Endothelial cell of umbilical vein (primary cell): Measurements from ENCODE around the gene SLC34A1. TPM values are rescaled to one million over a fixed set of nuclear protein-coding genes. Genes with fewer than 3 reads are reported as not detected.

ENCODE experiments used
- BruUV-seq: library from RNA; stranded (reverse); fragments of 400-500 nt; replicated peaks from 2 replicates; lab custom pipeline; 2021; lab: Mats Ljungman, UMichigan
- CTCF ChIA-PET: fragments of 300-600, 350-600 bp; sonication (Branson Sonifier 250); formaldehyde crosslinking; loops from one replicate; lab custom pipeline; 2021; ENCODE audit warnings: antibody characterized with exemption, inconsistent platforms; lab: Charles Lee
- POLR2A ChIA-PET: fragments of 300-600, 350-600 bp; sonication (Branson Sonifier 250); formaldehyde crosslinking; loops from one replicate; lab custom pipeline; 2021; ENCODE audit warnings: antibody characterized with exemption, inconsistent platforms; lab: Charles Lee
- DNase-seq: peaks from one replicate; pipeline ENCODE4 v3.0.0-alpha.2; 2011; ENCODE audit warnings: low read depth, low spot score
- FAIRE-seq: peaks from 2 replicates; lab custom pipeline; 2011; peaks lifted over from hg19 to GRCh38; lab: Jason Lieb, UNC
- H2AFZ ChIP-seq: 2 replicates; pipeline ENCODE4 v1.6.0; 2012; ENCODE audit warnings: low read depth, low read length, control low read depth, inconsistent platforms
- H3K27ac ChIP-seq: 2 replicates; pipeline ENCODE4 v1.5.1; 2011; ENCODE audit warnings: low read depth, mild to moderate bottlenecking, control low read depth, low read length, moderate library complexity; ENCODE audit not compliant: insufficient read depth
- H3K27me3 ChIP-seq, 2 experiments: 2 replicates each; pipeline versions ENCODE4 v1.6.0 to v1.6.1; 2011; ENCODE audit warnings: low read length in 2 of 2, mixed read lengths in 1 of 2; ENCODE audit not compliant: control insufficient read depth in 2 of 2, insufficient read depth in 2 of 2
- H3K36me3 ChIP-seq, 2 experiments: 2 replicates in 1 of 2; 3 replicates in 1 of 2; pipeline ENCODE4 v1.5.1; 2011; ENCODE audit warnings: low read length in 2 of 2, mild to moderate bottlenecking in 1 of 2, moderate library complexity in 1 of 2; ENCODE audit not compliant: control insufficient read depth in 2 of 2, insufficient read depth in 2 of 2; ENCODE audit errors: extremely low read depth in 1 of 2
- H3K4me1 ChIP-seq: 3 replicates; pipeline ENCODE4 v1.5.1; 2011; ENCODE audit warnings: mild to moderate bottlenecking, low read length; ENCODE audit not compliant: control insufficient read depth, insufficient read depth; ENCODE audit errors: extremely low read depth
- H3K4me2 ChIP-seq: 2 replicates; pipeline ENCODE4 v1.6.1; 2011; ENCODE audit warnings: low read length, control low read depth, mixed read lengths; ENCODE audit not compliant: insufficient read depth
- H3K4me3 ChIP-seq, 3 experiments: fragments of 200-600 bp in 1 of 3; sonication (generic), shearing (Covaris generic) in 1 of 3; replicated peaks in 1 of 3; 2 replicates each; pipeline ENCODE4 v1.5.1; 2011 to 2016; ENCODE audit warnings: control low read depth in 3 of 3, low read length in 3 of 3, mild to moderate bottlenecking in 2 of 3, inconsistent platforms in 1 of 3, low read depth in 1 of 3, moderate library complexity in 1 of 3; ENCODE audit not compliant: insufficient read depth in 1 of 3
- H3K79me2 ChIP-seq: 2 replicates; pipeline ENCODE4 v1.6.0; 2012; ENCODE audit warnings: low read length, inconsistent platforms; ENCODE audit not compliant: control insufficient read depth, insufficient read depth
- H3K9ac ChIP-seq: replicated peaks from 2 replicates; pipeline ENCODE3; 2011; ENCODE audit warnings: low read length, control low read depth; ENCODE audit not compliant: insufficient read depth; ENCODE audit errors: extremely low read depth
- H3K9me1 ChIP-seq: replicated peaks from 3 replicates; pipeline ENCODE4 v1.6.0; 2011; ENCODE audit warnings: mild to moderate bottlenecking, low read length; ENCODE audit not compliant: control insufficient read depth, insufficient read depth; ENCODE audit errors: extremely low read depth
- H3K9me3 ChIP-seq: replicated peaks from 2 replicates; pipeline ENCODE4 v1.5.1; 2012; ENCODE audit warnings: low read length, inconsistent platforms; ENCODE audit not compliant: control insufficient read depth, insufficient read depth
- H4K20me1 ChIP-seq: replicated peaks from 2 replicates; pipeline ENCODE3; 2011; ENCODE audit warnings: mild to moderate bottlenecking, low read length; ENCODE audit not compliant: control insufficient read depth, insufficient read depth; ENCODE audit errors: extremely low read depth
- CTCF ChIP-seq, 2 donors: IDR thresholded peaks; 1 replicate in 1 of 2; 2 replicates in 1 of 2; pipeline ENCODE4 v1.5.1; 2011; ENCODE audit warnings: low read length in 2 of 2, mild to moderate bottlenecking in 2 of 2, moderate library complexity in 2 of 2, control low read depth in 1 of 2, inconsistent platforms in 1 of 2, low read depth in 1 of 2; ENCODE audit not compliant: insufficient read depth in 1 of 2; ENCODE audit errors: extremely low read depth in 1 of 2
- EZH2 ChIP-seq: IDR thresholded peaks from 2 replicates; pipeline ENCODE4 v1.6.1; 2012; ENCODE audit warnings: borderline replicate concordance, low read depth, mild to moderate bottlenecking, moderate library complexity, low read length, inconsistent platforms; ENCODE audit not compliant: severe bottlenecking
- FOS ChIP-seq: IDR thresholded peaks from 2 replicates; pipeline ENCODE4 v1.6.1; 2011; ENCODE audit warnings: mild to moderate bottlenecking, low read length, moderate library complexity, borderline replicate concordance; ENCODE audit not compliant: insufficient read depth
- GATA2 ChIP-seq: IDR thresholded peaks from 2 replicates; pipeline ENCODE4 v1.7.0; 2011; ENCODE audit warnings: low read depth, mild to moderate bottlenecking, moderate library complexity, mixed read lengths, low read length; ENCODE audit not compliant: insufficient read length, insufficient read depth
- JUN ChIP-seq: IDR thresholded peaks from 2 replicates; pipeline ENCODE4 v1.6.1; 2011; ENCODE audit warnings: borderline replicate concordance, low read depth; ENCODE audit not compliant: insufficient read length, insufficient read depth
- MAX ChIP-seq: IDR thresholded peaks from 2 replicates; pipeline ENCODE4 v1.6.1; 2011; ENCODE audit not compliant: insufficient read depth, insufficient read length
- MYC ChIP-seq: IDR thresholded peaks from one replicate; pipeline ENCODE4 v1.6.1; 2011; ENCODE audit warnings: mild to moderate bottlenecking, low read depth, low read length
- POLR2A ChIP-seq: IDR thresholded peaks from 2 replicates; pipeline ENCODE4 v1.6.1; 2012; ENCODE audit warnings: low read depth, mild to moderate bottlenecking, control low read depth, low read length
- POLR2AphosphoS5 ChIP-seq: IDR thresholded peaks from 2 replicates; pipeline ENCODE4 v1.6.1; 2012; ENCODE audit warnings: low read depth, mild to moderate bottlenecking, control low read depth, low read length, moderate library complexity; ENCODE audit not compliant: insufficient read depth
- dilution Hi-C: fragments of 300-500 bp; cut with MboI; formaldehyde crosslinking; loops from one replicate; pipeline ENCODE4 v1.15.0; 2019; ENCODE audit warnings: low sequenced_read_pairs; ENCODE audit not compliant: extremely low pct_ligation_motif_present
- intact Hi-C: fragments of 100-400 bp; cut with micrococcal nuclease; formaldehyde crosslinking; loops from one replicate; pipeline ENCODE4 v1.10.0; 2022
- polyA plus RNA-seq, 4 experiments: library from polyadenylated mRNA; depleted of rRNA in 3 of 4; stranded (reverse) in 3 of 4; unstranded in 1 of 4; fragments of >200 nt; gene quantifications; 2 replicates each; pipeline versions ENCODE4 v1.2.1 to v1.2.3, GENCODE V29; 2011 to 2012; ENCODE audit warnings: missing spikeins in 1 of 4
- total RNA-seq: library from RNA; stranded (reverse); gene quantifications from 2 replicates; pipeline ENCODE4 v1.2.3, GENCODE V29; 2021

Gene SLC34A1
- total and polyA plus RNA-seq, 2 donors (not counting 3 experiments of a cell fraction or from before 2014, with no cell fraction given) = not detected

GRCh38 chr5:177393990-177394389 is 9.8 kb downstream of the SLC34A1 start:
- H4K20me1 ChIP-seq = no peaks in the 10 kb centered on the region
- ChIA-PET POLR2A (no interaction called here), CTCF (interaction anchor here (1.1 to 5.7 kb wide), 3 partner anchors 10 to 56 kb away, joined by 3 to 246 read pairs (median 9); partner anchors contain the start of gene PRR7)
- H3K9ac ChIP-seq = no peak overlapping the region
- no peak overlapping the region for H3K27ac ChIP-seq
- no peak for FAIRE-seq
- intact Hi-C loops = loop anchor here (5.0 kb wide), 1 partner anchor 282 kb away; no protein-coding TSS in a partner anchor
- TF ChIP-seq FOS = no peak
- no peak for TF ChIP-seq EZH2
- no peak for TF ChIP-seq GATA2
- no peak for TF ChIP-seq POLR2A
- no peak for TF ChIP-seq CTCF (IDR thresholded peaks at IDR 0.05; ENCODE audit: extremely low read depth in 1 of 2, insufficient read depth in 1 of 2, low read depth in 1 of 2, low read length in 2 of 2)
- TF ChIP-seq JUN = no peak
- no peak for TF ChIP-seq POLR2AphosphoS5
- no peak for TF ChIP-seq MYC
- no peak for TF ChIP-seq MAX
- H3K4me3 ChIP-seq = no peak overlapping the region
- H3K4me1 ChIP-seq = no peaks in the 10 kb centered on the region
- no peaks in the 10 kb centered on the region for H3K36me3 ChIP-seq
- H3K27me3 ChIP-seq = no peaks in the 10 kb centered on the region
- no peaks in the 10 kb centered on the region for H3K9me1 ChIP-seq
- dilution Hi-C loops = no loop called here
- H3K4me2 ChIP-seq = no peak overlapping the region
- no peak for DNase-seq
- no TSS peak for BruUV-seq
- no peaks in the 10 kb centered on the region for H3K9me3 ChIP-seq
- no peak overlapping the region for H2AFZ ChIP-seq
- H3K79me2 ChIP-seq = no peaks in the 10 kb centered on the region
